ENCODE results near the gene MRM2.
"Not testable (repeated sequence)": the region's sequence is repeated elsewhere in the genome, so short reads cannot be mapped to it uniquely, and the experiment has no call there.

Gene MRM2

GRCh38 chr7:2275101-2275500, 33.1 kb upstream of the MRM2 start:
- DNase-seq (ENCODE audit: low read depth), result no peak
- H3K4me3 ChIP-seq (replicated peaks; ENCODE audit: low read depth, low read length), result no peak overlapping the region
- no peak for TF ChIP-seq CTCF (IDR thresholded peaks at IDR 0.05; ENCODE audit: low read length, missing control alignments)

- no peak for TF ChIP-seq CTCF (IDR thresholded peaks at IDR 0.05; ENCODE audit: low read length, missing control alignments)
- DNase-seq (ENCODE audit: low read depth), result no peak
- H3K4me3 ChIP-seq (replicated peaks; ENCODE audit: low read depth, low read length), result no peak overlapping the region
These were observed 32.7 kb upstream of the MRM2 start for GRCh38 chr7:2274666-2275065.

GRCh38 chr7:2273866-2274265, 31.9 kb upstream of the MRM2 start:
- no peak overlapping the region for H3K4me3 ChIP-seq (replicated peaks; ENCODE audit: low read depth, low read length)
- TF ChIP-seq CTCF (IDR thresholded peaks at IDR 0.05; ENCODE audit: low read length, missing control alignments), result no peak
- no peak for DNase-seq (ENCODE audit: low read depth)

DNA sequence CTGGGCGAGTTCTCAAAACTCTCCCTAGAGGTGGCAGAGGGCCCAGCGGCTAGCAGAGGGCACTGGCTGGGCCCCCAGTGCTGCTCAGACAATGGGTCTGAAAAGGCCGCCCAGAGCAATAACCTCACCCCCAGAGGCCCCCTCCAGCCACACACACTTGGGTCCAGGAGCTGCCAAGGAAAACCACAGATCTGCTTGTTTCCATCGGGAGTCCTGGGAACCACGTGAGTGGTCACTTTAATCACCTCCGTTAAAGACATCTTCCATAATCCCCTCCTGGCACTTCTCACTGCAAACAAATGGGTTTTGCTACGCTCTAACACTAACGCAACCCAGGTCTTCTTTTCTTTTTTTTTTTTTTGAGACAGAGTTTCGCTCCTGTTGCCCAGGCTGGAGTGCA, 30.0 kb upstream of the MRM2 start:
- H3K4me3 ChIP-seq (replicated peaks; ENCODE audit: low read depth, low read length), result no peak overlapping the region
- no peak for TF ChIP-seq CTCF (IDR thresholded peaks at IDR 0.05; ENCODE audit: low read length, missing control alignments)
- DNase-seq (ENCODE audit: low read depth), result no peak

- no peak overlapping the region for H3K4me3 ChIP-seq (replicated peaks; ENCODE audit: low read depth, low read length)
- DNase-seq (ENCODE audit: low read depth), result no peak
- TF ChIP-seq CTCF (IDR thresholded peaks at IDR 0.05; ENCODE audit: low read length, missing control alignments), result no peak
These were observed 29.4 kb upstream of the MRM2 start for GRCh38 chr7:2271273-2272026.

DNA sequence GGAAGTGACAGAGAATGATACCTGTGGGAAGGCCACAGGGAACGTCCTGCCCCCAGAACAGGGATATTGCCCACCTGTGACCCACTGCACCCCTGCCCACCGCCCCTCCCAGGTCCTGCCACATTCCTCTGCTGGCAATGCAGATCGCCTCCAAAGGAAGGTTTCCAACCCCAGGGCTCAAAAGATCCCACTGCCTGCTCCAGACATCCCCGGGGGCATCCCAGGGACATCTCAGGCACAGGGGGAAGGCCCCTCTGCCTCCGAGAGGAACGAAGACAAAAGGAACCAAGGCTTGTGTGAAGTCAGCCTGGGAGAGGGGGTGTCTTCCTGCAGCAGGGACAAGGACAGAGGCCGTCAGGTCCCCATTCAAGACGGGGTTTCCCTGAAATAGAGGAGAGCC, 28.5 kb upstream of the MRM2 start:
- no peak for DNase-seq (ENCODE audit: low read depth)
- TF ChIP-seq CTCF (IDR thresholded peaks at IDR 0.05; ENCODE audit: low read length, missing control alignments), result no peak
- H3K4me3 ChIP-seq (replicated peaks; ENCODE audit: low read depth, low read length), result no peak overlapping the region

DNA sequence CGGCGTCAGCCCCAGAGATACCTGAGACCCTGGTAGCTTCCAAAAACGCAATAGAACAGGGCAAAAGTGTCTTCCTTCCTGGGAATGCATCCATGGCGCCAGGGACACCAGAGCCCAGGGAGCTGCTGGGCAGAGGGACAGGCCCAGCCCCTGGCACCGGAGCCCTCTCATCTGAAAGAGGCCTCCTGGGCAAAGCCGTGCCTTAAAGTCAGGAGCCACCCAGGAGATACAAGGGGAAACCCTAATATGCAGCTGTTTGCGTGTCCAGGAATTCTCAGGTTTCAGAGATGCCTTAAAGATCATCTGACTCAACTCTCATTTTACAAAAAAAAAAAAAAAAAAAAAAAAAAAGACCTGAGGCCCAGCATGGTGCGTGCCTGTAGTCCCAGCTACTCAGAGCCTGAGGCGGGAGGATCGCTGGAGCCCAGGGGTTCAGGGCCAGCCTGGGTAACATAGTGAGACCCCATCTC, 28.0 kb upstream of the MRM2 start:
- no peak overlapping the region for H3K4me3 ChIP-seq (replicated peaks; ENCODE audit: low read depth, low read length)
- DNase-seq (ENCODE audit: low read depth), result no peak
- no peak for TF ChIP-seq CTCF (IDR thresholded peaks at IDR 0.05; ENCODE audit: low read length, missing control alignments)

- not testable (repeated sequence) for H3K4me3 ChIP-seq (replicated peaks; ENCODE audit: low read depth, low read length); DNase-seq (ENCODE audit: low read depth)
These were observed 27.3 kb upstream of the MRM2 start for GRCh38 chr7:2269089-2269990.

All from fibroblast of pulmonary artery (primary cell).